ENCODE data around the gene PCDHGA10. TPM values are rescaled to one million over a fixed set of nuclear protein-coding genes. Genes with fewer than 3 reads are reported as not detected.
"Not testable (repeated sequence)": the region's sequence is repeated elsewhere in the genome, so short reads cannot be mapped to it uniquely, and the experiment has no call there.

The PCDHGA10 gene
- polyA plus RNA-seq (ENCODE audit: insufficient read length in 12 of 12) = 1 to 10 TPM in 11 of 12 donors, not detected in 1; 1.3 to 3.4 (median 1.8) TPM
- long read RNA-seq, donor 1, full-length matches to known transcripts = 5 of 5 reads
- long read RNA-seq, donor 1, partial matches to known transcripts = 0 of 5 reads
- long read RNA-seq, donor 1, other reads (novel, unspliced or antisense) = 0 of 5 reads
- long read RNA-seq, donor 2, full-length matches to known transcripts = 3 of 3 reads
- long read RNA-seq, donor 2, partial matches to known transcripts = 0 of 3 reads
- long read RNA-seq, donor 2, other reads (novel, unspliced or antisense) = 0 of 3 reads
- long read RNA-seq, donor 3 = 0 reads
- long read RNA-seq, donor 4, full-length matches to known transcripts = 2 of 2 reads
- long read RNA-seq, donor 4, partial matches to known transcripts = 0 of 2 reads
- long read RNA-seq, donor 4, other reads (novel, unspliced or antisense) = 0 of 2 reads
- long read RNA-seq, donor 5, full-length matches to known transcripts = 3 of 3 reads
- long read RNA-seq, donor 5, partial matches to known transcripts = 0 of 3 reads
- long read RNA-seq, donor 5, other reads (novel, unspliced or antisense) = 0 of 3 reads
- long read RNA-seq, donor 6, full-length matches to known transcripts = 2 of 2 reads
- long read RNA-seq, donor 6, partial matches to known transcripts = 0 of 2 reads
- long read RNA-seq, donor 6, other reads (novel, unspliced or antisense) = 0 of 2 reads
- long read RNA-seq, donor 7, full-length matches to known transcripts = 2 of 2 reads
- long read RNA-seq, donor 7, partial matches to known transcripts = 0 of 2 reads
- long read RNA-seq, donor 7, other reads (novel, unspliced or antisense) = 0 of 2 reads
- long read RNA-seq, donor 8, full-length matches to known transcripts = 1 of 1 reads
- long read RNA-seq, donor 8, partial matches to known transcripts = 0 of 1 reads
- long read RNA-seq, donor 8, other reads (novel, unspliced or antisense) = 0 of 1 reads
- long read RNA-seq, donor 9, full-length matches to known transcripts = 1 of 1 reads
- long read RNA-seq, donor 9, partial matches to known transcripts = 0 of 1 reads
- long read RNA-seq, donor 9, other reads (novel, unspliced or antisense) = 0 of 1 reads
- long read RNA-seq, donor 10, full-length matches to known transcripts = 1 of 1 reads
- long read RNA-seq, donor 10, partial matches to known transcripts = 0 of 1 reads
- long read RNA-seq, donor 10, other reads (novel, unspliced or antisense) = 0 of 1 reads
- long read RNA-seq, donor 11 = 0 reads

DNA sequence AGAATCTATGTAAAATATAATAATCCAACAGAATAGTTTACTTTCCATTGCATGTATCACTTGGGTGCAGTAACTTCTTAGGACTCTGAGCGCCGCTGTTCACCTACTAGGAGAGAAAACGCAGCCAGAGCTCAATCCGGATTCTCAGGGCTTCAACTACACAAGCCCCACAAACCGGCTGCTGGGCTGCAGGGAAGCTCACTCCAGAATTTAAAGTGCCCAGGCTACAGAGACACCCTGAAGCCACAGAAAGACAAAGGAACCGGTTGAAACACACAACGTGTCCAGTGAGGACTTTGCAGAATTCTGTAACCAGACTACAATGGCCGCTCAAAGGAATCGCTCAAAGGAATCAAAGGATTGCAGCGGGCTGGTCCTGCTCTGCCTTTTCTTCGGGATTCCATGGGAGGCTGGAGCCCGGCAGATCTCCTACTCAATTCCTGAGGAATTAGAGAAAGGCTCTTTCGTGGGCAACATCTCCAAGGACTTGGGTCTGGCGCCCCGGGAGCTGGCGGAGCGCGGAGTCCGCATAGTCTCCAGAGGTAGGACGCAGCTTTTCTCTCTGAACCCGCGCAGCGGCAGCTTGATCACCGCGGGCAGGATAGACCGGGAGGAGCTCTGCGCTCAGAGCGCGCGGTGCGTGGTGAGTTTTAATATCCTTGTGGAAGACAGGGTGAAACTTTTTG lies at the start of gene PCDHGA10:
PCDHGA10 (plus strand) TSS at position 134 of the 686 bp plus-strand sequence; CDS start at position 323, 189 bp downstream.
- no peak for DNase-seq

DNA sequence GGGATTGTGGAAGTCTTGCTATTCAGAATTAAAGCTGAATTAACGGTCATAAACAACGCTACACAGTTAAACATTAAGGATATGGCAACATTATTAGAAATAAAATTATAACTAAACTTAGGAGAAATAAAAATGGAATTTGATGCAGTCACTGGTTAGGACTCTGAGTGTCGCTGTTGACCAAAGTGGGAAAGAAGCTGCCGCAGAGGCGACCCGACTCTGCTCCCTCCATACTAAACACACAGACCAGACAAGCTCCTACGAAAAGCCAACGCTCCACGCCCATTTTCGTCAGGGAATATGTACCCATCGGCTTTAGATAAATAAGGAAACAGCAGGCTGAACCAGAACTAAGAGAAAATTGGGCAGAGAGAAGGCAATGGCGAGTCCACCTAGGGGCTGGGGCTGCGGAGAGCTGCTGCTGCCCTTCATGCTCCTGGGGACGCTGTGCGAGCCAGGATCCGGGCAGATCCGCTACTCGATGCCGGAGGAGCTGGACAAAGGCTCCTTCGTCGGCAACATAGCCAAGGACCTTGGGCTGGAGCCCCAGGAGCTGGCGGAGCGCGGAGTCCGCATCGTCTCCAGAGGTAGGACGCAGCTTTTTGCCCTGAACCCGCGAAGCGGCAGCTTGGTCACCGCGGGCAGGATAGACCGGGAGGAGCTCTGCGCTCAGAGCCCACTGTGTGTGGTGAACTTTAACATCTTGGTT lies 48.7 kb upstream of the PCDHGA10 start, which contains the start of gene PCDHGA5:
PCDHGA5 (plus strand) TSS at position 211 of the 709 bp plus-strand sequence; CDS start at position 380, 169 bp downstream.
- DNase-seq = no peak

DNA sequence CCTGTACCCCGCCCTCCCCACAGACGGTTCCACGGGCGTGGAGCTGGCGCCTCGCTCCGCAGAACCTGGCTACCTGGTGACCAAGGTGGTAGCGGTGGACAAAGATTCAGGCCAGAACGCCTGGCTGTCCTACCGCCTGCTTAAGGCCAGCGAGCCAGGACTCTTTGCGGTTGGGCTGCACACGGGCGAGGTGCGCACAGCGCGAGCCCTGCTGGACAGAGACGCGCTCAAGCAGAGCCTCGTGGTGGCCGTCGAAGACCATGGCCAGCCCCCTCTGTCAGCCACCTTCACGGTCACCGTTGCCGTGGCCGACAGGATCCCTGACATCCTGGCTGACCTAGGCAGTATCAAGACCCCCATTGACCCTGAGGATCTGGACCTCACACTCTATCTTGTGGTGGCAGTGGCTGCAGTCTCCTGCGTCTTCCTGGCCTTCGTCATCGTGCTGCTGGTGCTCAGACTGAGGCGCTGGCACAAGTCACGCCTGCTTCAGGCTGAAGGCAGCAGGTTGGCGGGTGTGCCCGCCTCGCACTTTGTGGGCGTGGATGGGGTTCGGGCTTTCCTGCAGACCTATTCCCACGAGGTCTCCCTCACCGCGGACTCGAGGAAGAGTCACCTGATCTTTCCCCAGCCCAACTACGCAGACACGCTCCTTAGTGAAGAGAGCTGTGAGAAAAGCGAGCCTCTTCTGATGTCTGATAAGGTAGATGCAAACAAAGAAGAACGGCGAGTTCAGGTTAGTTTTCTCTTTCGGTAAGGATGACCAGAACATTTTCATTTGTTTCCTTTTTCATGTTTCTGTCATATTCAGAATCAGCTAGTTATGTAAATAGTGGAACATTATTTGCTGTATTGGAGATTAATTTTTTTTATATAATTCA lies 46.5 kb upstream of the PCDHGA10 start:
- DNase-seq = no peak

DNA sequence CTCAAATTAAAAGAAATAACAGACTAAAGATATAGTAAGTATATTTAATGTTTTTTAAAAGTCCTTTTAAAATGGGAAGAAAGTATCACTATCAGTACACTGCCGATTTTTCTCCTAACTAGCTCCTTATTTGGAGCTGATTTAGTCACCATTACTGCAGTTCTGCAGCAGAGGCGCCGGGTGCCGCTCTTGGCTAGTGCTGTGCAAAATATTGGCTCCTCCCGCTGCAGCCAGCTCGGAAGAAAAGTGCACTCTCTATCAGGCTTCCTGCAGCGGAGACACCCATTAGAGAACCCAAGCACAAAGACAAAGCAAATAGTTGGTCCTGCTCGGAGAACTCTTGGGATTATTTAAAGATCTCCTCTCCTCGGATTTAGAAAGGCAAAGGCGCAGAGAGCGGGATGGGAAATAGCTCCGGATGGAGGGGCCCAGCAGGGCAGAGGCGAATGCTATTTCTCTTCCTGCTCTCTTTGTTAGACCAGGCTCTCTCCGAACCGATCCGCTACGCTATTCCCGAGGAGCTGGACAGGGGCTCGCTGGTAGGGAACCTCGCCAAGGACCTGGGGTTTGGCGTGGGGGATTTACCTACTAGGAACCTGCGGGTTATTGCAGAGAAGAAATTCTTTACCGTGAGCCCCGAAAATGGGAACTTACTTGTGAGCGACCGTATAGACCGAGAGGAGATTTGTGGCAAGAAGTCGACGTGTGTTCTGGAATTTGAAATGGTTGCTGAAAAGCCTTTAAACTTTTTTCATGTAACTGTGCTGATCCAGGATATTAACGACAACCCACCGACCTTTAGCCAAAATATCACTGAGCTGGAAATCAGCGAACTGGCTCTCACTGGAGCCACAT lies 42.6 kb upstream of the PCDHGA10 start, which contains the start of gene PCDHGB3:
PCDHGB3 (plus strand) TSS at position 249 of the 855 bp plus-strand sequence; CDS start at position 402, 153 bp downstream.
- DNase-seq = no peak

DNA sequence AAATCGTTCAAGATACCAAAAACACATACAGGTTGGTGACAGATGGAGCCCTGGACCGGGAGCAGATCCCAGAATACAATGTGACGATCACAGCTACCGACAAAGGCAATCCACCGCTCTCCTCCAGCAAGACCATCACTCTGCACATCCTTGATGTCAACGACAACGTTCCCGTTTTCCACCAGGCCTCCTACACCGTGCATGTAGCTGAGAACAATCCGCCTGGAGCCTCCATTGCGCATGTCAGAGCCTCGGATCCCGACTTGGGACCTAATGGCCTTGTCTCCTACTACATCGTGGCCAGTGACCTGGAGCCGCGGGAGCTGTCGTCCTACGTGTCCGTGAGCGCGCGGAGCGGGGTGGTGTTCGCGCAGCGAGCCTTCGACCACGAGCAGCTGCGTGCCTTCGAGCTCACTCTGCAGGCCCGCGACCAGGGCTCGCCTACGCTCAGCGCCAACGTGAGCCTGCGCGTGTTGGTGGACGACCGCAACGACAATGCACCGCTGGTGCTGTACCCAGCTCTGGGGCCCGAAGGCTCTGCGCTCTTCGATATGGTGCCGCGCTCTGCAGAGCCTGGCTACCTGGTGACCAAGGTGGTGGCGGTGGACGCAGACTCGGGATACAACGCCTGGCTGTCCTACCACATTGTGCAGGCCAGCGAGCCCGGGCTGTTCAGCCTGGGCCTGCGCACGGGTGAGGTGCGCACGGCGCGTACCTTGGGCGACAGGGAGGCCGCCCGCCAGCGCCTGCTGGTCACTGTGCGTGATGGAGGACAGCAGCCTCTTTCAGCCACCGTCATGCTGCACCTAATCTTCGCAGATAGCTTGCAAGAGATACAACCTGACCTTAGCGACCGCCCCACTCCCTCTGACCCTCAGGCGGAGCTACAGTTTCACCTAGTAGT lies 41.0 kb upstream of the PCDHGA10 start:
- DNase-seq = no peak

DNA sequence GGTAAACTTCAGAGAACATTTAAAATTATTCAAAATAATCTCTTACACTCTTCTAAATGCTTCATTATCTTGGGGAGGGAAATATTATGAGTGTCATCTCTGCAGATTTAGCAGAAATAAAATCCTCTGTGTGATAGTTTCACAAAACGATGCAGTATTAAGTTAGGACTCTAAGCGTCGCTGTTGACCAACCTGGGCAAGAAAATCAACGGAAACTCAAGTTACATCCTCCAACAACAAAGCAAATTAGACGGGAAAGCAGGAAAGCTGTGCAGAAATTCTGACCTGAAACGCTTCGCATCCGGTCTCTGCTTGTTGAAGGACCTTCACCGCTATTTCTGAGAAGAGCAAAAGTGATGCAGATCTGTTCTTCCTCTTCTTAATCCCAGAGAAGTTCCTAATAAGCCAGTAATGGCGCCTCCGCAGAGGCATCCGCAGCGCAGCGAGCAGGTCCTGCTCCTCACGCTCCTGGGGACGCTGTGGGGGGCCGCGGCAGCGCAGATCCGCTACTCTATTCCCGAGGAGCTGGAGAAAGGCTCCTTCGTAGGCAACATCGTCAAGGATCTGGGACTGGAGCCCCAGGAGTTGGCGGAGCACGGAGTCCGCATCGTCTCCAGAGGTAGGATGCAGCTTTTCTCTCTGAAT lies 39.0 kb upstream of the PCDHGA10 start, which contains the start of gene PCDHGA6:
PCDHGA6 (plus strand) TSS at position 219 of the 645 bp plus-strand sequence; CDS start at position 412, 193 bp downstream.
- DNase-seq = no peak

DNA sequence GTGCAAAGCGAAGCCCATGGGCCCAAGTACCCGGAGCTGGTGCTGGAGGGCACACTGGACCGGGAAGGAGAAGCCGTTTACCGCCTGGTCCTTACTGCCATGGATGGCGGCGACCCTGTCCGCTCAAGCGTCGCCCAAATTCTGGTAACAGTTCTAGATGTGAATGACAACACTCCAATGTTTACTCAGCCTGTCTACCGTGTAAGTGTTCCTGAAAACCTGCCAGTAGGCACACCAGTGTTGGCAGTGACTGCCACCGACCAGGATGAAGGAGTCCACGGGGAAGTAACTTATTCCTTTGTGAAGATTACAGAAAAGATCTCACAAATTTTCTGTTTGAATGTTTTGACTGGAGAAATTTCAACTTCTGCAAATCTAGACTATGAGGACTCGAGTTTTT lies 38.2 kb upstream of the PCDHGA10 start:
- DNase-seq = no peak

DNA sequence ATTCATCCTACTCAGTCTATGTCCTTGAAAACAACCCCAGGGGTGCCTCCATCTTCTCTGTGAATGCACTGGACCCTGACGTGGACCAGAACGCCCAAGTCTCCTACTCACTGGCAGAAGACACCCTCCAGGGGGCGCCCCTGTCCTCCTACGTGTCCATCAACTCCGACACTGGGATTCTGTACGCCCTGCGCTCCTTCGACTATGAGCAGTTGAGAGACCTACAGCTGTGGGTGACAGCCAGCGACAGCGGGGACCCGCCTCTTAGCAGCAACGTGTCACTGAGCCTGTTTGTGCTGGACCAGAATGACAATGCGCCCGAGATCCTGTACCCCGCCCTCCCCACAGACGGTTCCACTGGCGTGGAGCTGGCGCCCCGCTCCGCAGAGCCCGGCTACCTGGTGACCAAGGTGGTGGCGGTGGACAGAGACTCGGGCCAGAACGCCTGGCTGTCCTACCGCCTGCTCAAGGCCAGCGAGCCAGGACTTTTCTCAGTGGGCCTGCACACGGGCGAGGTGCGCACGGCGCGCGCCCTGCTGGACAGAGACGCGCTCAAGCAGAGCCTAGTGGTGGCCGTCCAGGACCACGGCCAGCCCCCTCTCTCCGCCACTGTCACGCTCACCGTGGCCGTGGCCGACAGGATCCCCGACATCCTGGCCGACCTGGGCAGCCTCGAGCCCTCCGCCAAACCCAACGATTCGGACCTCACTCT lies 37.2 kb upstream of the PCDHGA10 start:
- not testable (repeated sequence) for DNase-seq

DNA sequence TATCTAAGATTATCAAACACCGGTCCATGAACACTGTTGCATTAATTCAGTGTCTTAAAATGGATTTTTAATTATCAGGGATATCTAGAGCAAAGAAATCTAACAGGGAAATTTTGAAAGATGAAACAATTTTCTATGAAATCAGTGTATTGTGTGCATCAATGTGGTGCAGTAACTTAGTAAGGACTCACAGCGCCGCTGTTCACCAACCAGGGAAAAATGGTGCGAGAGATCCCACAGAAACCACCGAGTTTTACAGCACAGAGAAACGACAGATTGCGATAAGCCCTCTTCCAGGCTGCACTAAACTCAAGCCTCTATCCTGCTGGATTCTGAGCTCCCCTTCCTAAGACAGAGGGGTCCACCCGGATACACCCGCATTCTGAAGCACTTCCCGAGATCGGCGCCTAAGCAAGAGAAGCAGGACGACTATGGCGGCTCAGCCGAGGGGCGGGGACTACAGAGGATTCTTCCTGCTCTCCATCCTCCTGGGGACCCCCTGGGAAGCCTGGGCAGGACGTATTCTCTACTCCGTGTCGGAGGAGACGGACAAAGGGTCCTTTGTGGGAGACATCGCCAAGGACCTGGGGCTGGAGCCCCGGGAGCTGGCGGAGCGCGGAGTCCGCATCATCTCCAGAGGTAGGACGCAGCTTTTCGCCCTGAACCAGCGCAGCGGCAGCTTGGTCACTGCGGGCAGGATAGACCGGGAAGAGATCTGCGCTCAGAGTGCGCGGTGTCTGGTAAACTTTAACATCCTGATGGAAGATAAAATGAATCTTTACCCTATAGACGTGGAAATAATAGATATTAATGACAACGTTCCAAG lies 30.1 kb upstream of the PCDHGA10 start, which contains the start of gene PCDHGA7:
PCDHGA7 (plus strand) TSS at position 274 of the 826 bp plus-strand sequence; CDS start at position 432, 158 bp downstream.
- no peak for DNase-seq

DNA sequence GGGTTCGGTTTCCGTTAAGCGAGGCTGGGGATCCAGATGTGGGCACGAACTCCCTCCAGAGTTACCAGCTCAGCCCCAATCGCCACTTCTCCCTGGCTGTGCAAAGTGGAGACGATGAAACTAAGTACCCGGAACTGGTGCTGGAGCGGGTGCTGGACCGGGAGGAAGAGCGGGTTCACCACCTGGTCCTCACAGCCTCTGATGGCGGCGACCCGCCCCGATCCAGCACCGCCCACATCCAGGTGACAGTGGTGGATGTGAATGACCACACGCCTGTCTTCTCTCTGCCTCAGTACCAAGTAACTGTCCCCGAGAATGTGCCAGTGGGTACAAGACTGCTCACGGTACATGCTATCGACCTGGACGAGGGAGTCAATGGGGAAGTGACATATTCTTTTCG lies 29.4 kb upstream of the PCDHGA10 start:
- no peak for DNase-seq

DNA sequence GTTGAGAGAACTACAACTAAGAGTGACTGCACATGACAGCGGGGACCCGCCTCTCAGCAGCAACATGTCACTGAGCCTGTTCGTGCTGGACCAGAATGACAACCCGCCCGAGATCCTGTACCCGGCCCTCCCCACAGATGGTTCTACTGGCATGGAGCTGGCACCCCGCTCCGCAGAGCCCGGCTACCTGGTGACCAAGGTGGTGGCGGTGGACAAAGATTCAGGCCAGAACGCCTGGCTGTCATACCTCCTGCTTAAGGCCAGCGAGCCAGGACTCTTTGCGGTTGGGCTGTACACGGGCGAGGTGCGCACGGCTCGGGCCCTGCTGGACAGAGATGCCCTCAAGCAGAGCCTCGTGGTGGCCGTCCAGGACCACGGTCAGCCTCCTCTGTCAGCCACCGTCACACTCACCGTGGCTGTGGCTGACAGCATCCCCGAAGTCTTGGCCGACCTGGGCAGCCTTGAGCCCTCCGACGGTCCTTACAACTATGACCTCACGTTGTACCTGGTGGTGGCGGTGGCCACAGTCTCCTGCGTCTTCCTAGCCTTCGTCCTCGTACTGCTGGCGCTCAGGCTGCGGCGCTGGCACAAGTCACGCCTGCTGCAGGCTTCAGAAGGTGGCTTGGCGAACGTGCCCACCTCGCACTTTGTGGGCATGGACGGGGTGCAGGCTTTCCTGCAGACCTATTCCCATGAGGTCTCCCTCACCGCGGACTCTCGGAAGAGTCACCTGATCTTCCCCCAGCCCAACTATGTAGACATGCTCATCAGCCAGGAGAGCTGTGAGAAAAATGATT lies 28.1 kb upstream of the PCDHGA10 start:
- DNase-seq = no peak

DNA sequence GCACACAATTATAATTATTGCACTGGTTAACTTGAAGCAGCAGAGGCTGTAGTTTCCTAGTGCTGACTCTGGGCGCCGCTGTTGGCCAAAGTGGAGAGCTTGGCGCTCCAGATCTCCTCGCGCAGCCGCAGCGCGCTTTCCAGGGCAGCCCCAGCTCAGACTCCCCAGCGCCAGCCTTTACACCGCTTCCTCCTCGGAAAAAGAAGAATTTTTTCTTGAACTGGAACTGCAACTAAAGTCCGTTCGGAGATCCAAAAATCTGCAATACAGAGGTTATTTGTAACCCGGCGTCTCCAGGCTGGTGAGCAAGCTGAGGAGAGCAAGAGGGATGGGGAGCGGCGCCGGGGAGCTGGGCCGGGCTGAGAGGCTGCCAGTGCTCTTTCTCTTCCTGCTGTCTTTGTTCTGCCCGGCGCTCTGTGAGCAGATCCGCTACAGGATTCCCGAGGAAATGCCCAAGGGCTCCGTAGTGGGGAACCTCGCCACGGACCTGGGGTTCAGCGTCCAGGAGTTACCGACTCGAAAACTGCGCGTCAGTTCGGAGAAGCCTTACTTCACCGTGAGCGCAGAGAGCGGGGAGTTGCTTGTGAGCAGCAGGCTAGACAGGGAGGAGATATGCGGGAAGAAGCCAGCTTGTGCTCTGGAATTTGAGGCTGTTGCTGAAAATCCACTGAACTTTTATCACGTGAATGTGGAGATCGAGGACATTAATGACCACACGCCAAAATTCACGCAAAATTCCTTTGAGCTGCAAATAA lies 25.1 kb upstream of the PCDHGA10 start, which contains the start of gene PCDHGB4:
PCDHGB4 (plus strand) TSS at position 142 of the 755 bp plus-strand sequence; CDS start at position 329, 187 bp downstream.
- DNase-seq = not testable (repeated sequence)

DNA sequence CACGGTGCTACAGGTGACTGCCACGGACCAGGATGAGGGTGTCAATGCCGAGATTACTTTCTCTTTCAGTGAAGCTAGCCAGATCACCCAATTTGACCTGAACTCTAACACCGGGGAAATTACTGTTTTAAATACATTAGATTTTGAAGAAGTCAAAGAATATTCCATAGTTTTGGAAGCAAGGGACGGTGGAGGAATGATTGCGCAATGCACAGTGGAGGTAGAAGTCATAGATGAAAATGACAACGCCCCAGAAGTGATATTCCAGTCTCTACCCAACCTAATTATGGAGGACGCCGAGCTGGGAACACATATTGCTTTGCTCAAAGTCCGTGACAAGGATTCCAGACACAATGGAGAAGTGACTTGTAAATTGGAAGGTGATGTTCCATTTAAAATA lies 24.1 kb upstream of the PCDHGA10 start:
- DNase-seq = no peak

All from muscle of arm (tissue), 14 donors.